Left lung (tissue), 10 donors: ENCODE results near the gene HAGH. TPM values are rescaled to one million over a fixed set of nuclear protein-coding genes. Genes with fewer than 3 reads are reported as not detected.

ENCODE experiments used
- ATAC-seq: fragments of 200-7000 bp; cut with Tn5 transposase; one replicate; pipeline ENCODE4 v1.9.1; 2020; ENCODE audit warnings: moderate library complexity
- DNase-seq, 4 donors: peaks; one replicate each; pipeline ENCODE4 v3.0.0-alpha.2; 2013 to 2020
- H3K27ac ChIP-seq, 2 donors: fragments of 200-600 bp; sonication (generic) in 1 of 2; one replicate each; pipeline versions ENCODE4 v1.5.0 to v1.8.0; 2020 to 2021
- H3K27me3 ChIP-seq, 2 donors: fragments of 200-600 bp; sonication (generic) in 1 of 2; one replicate each; pipeline versions ENCODE4 v1.5.0 to v1.8.0; 2020 to 2021
- H3K36me3 ChIP-seq, 2 donors: fragments of 200-600 bp; sonication (generic) in 1 of 2; one replicate each; pipeline versions ENCODE4 v1.5.0 to v1.8.0; 2020 to 2021
- H3K4me1 ChIP-seq, 2 donors: fragments of 200-600 bp; one replicate each; pipeline ENCODE4 v1.8.0; 2021
- H3K4me3 ChIP-seq, 2 donors: fragments of 200-600 bp; sonication (generic) in 1 of 2; one replicate each; pipeline versions ENCODE4 v1.5.0 to v1.8.0; 2020 to 2021; ENCODE audit warnings: mild to moderate bottlenecking in 1 of 2
- H3K9me3 ChIP-seq, 2 donors: fragments of 200-600 bp; sonication (generic) in 1 of 2; one replicate each; pipeline versions ENCODE4 v1.5.0 to v1.8.0; 2020 to 2021
- intact Hi-C, 2 donors: fragments of 100-400 bp; cut with DNase I; formaldehyde crosslinking; loops; one replicate each; pipeline versions ENCODE4 v1.11.2 to v1.14.2; 2022
- polyA plus RNA-seq, 6 donors: library from polyadenylated mRNA; unstranded; fragments of 120-200 nt; gene quantifications; one replicate each; pipeline ENCODE4 v1.2.1, GENCODE V29; 2013; ENCODE audit not compliant: insufficient read length in 6 of 6
- total RNA-seq, 2 donors: library from RNA; stranded (reverse); fragmentation: NEBNext Ultra II Directional; extraction: Animal tissue kit (Norgen Biotek cat#: 25700); gene quantifications; one replicate each; pipeline ENCODE4 v1.2.1, GENCODE V29; 2021
- TF ChIP-seq, protein P1 (sequence below), 2 donors: fragments of 200-600 bp; sonication (generic) in 1 of 2; IDR thresholded peaks; one replicate each; pipeline versions ENCODE4 v1.5.0 to v1.8.0; 2021; ENCODE audit warnings: antibody characterized with exemption in 2 of 2
- donor health status: DM: no; HTN: yes; CAD: no.
- donor health status: DM: no; HTN: no; CAD: no.

HAGH gene
- total and polyA plus RNA-seq, 8 donors, result 21.0 to 62.0 (median 26.7) TPM

DNA sequence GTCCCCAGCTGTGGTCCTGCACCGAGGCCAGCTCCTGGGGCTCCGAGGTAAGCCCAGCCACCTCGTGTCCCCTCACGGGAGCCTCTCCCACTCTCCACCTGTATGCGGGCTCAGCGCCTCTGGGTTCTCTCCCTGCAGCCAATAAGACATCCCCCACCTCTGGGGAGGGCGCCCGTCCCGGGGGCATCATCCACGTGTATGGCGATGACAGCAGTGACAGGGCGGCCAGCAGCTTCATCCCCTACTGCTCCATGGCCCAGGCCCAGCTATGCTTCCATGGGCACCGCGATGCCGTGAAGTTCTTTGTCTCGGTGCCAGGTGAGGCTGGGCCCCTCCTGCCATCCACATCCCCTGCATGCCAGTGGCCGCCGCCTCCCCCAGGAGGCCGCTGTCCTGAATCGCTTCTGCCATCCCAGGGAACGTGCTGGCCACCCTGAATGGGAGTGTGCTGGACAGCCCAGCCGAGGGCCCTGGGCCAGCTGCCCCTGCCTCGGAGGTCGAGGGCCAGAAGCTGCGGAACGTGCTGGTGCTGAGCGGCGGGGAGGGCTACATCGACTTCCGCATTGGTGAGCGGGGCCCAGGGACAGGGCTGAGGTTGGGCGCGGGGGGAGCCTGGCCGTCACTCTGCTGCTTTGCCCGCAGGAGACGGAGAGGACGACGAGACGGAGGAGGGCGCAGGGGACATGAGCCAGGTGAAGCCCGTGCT, 58.4 kb downstream of the HAGH start:
- intact Hi-C loops, result no loop called here
- peaks cover 0 to 64% of the 10 kb centered on the region in 2 donors for H3K36me3 ChIP-seq
- DNase-seq, result no peak
- no peaks in the 10 kb centered on the region for H3K27me3 ChIP-seq
- ATAC-seq, result no peak
- no peak overlapping the region for H3K4me3 ChIP-seq
- TF ChIP-seq, protein P1, sequence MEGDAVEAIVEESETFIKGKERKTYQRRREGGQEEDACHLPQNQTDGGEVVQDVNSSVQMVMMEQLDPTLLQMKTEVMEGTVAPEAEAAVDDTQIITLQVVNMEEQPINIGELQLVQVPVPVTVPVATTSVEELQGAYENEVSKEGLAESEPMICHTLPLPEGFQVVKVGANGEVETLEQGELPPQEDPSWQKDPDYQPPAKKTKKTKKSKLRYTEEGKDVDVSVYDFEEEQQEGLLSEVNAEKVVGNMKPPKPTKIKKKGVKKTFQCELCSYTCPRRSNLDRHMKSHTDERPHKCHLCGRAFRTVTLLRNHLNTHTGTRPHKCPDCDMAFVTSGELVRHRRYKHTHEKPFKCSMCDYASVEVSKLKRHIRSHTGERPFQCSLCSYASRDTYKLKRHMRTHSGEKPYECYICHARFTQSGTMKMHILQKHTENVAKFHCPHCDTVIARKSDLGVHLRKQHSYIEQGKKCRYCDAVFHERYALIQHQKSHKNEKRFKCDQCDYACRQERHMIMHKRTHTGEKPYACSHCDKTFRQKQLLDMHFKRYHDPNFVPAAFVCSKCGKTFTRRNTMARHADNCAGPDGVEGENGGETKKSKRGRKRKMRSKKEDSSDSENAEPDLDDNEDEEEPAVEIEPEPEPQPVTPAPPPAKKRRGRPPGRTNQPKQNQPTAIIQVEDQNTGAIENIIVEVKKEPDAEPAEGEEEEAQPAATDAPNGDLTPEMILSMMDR (IDR thresholded peaks at IDR 0.05), result no peak
- no peaks in the 10 kb centered on the region for H3K9me3 ChIP-seq
- no peak overlapping the region for H3K27ac ChIP-seq
- H3K4me1 ChIP-seq, result peaks cover 13 to 27% of the 10 kb centered on the region in 2 donors

DNA sequence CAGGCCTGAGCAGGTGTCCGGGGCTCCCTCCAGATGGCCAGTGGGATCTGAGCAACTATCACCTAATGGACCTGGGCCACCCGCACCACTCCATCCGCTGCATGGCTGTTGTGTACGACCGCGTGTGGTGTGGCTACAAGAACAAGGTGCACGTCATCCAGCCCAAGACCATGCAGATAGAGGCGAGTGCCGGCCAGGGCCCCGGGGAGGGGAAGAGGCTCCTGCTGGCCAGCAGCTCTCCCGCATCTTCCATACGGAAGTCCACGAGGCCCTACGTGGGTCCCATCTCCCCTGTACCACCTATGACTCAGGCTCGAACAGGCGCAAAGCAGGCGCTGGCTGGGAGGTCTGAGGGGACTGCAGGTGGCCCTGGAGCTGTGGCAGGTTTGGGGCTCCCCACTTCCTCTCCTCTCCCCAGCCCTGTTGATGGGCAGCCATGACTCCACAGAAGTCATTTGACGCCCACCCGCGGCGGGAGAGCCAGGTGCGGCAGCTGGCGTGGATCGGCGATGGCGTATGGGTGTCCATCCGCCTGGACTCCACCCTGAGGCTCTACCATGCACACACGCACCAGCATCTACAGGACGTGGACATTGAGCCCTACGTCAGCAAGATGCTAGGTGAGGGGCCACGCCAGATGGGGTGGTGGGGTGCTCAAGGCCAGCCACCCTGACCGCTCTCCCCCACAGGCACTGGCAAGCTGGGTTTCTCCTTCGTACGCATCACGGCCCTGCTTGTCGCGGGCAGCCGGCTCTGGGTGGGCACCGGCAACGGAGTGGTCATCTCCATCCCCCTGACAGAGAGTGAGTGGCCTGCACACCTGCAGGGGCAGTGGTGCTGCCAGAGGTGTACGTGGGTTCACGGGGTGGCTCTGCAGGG, 59.3 kb downstream of the HAGH start:
- Histone ChIP-seq H3K4me3 (no peak overlapping the region), H3K36me3 (peaks cover 0 to 72% of the 10 kb centered on the region in 2 donors), H3K4me1 (peaks cover 13 to 25% of the 10 kb centered on the region in 2 donors), H3K27ac (no peak overlapping the region), H3K9me3 (no peaks in the 10 kb centered on the region), H3K27me3 (no peaks in the 10 kb centered on the region)
- ATAC-seq (no peak), DNase-seq (no peak)
- TF ChIP-seq, protein P1 (IDR thresholded peaks at IDR 0.05), result no peak
- intact Hi-C loops, result no loop called here

DNA sequence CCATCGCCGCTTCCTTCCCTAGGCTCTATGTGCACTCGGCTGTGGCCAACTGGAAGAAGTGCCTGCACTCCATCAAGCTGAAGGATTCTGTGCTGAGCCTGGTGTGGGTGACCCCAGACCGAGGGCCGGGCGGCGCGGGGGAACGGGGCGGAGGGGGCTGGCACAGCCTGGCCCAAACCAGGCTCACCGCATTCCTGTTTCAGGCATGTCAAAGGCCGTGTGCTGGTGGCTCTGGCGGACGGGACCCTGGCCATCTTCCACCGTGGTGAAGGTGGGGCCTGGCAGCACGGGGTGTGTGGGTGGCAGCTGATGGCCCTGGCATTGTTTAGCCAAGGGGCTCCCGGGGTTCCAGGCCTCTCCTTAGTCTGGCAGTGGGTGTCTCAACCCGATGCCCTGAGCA, 59.9 kb downstream of the HAGH start:
- no peaks in the 10 kb centered on the region for H3K9me3 ChIP-seq
- H3K4me3 ChIP-seq, result no peak overlapping the region
- ATAC-seq (no peak), DNase-seq (no peak)
- no peak overlapping the region for H3K27ac ChIP-seq
- TF ChIP-seq, protein P1 (IDR thresholded peaks at IDR 0.05), result no peak
- intact Hi-C loops, result no loop called here
- H3K27me3 ChIP-seq, result no peaks in the 10 kb centered on the region
- peaks cover 0 to 79% of the 10 kb centered on the region in 2 donors for H3K36me3 ChIP-seq
- peaks cover 9 to 18% of the 10 kb centered on the region in 2 donors for H3K4me1 ChIP-seq

DNA sequence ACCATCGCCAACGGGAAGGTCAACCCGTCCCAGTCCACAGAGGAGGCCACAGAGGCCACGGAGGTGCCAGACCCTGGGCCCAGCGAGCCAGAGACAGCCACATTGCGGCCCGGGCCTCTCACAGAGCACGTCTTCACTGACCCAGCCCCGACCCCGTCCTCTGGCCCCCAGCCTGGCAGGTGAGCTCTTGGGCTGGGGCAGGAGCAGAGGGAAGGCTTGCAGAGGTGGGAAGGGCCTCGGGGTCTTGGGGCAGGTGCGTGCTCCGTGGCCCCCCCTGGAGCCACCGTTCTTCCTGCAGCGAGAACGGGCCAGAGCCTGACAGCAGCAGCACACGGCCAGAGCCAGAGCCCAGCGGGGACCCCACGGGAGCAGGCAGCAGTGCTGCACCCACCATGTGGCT, 60.4 kb downstream of the HAGH start:
- Histone ChIP-seq H3K9me3 (no peaks in the 10 kb centered on the region), H3K27me3 (no peaks in the 10 kb centered on the region), H3K27ac (no peak overlapping the region), H3K36me3 (peaks cover 0 to 83% of the 10 kb centered on the region in 2 donors), H3K4me1 (peaks cover 8 to 14% of the 10 kb centered on the region in 2 donors), H3K4me3 (no peak overlapping the region)
- intact Hi-C loops, result no loop called here
- no peak for DNase-seq
- TF ChIP-seq, protein P1 (IDR thresholded peaks at IDR 0.05), result no peak
- ATAC-seq, result no peak

DNA sequence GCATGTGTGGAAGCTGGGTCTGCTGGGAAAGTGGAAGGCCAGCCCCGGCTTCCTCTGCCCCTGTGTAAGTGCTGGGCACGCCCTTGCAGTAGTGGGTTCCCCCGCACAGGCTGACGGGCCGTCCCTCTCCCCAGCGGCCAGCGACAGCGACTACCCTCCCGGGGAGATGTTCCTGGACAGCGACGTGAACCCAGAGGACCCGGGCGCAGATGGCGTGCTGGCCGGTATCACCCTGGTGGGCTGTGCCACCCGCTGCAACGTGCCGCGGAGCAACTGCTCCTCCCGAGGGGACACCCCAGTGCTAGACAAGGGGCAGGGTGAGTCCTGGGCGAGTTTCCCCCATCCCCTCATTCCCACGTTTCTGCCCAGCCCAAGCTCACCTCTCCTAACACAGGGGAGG, 60.8 kb downstream of the HAGH start:
- Histone ChIP-seq H3K9me3 (no peaks in the 10 kb centered on the region), H3K36me3 (peaks cover 0 to 87% of the 10 kb centered on the region in 2 donors), H3K27ac (no peak overlapping the region), H3K4me1 (peaks cover 8 to 13% of the 10 kb centered on the region in 2 donors), H3K27me3 (no peaks in the 10 kb centered on the region), H3K4me3 (no peak overlapping the region)
- DNase-seq (no peak), ATAC-seq (no peak)
- intact Hi-C loops, result no loop called here
- TF ChIP-seq, protein P1 (IDR thresholded peaks at IDR 0.05), result no peak
